Heart left ventricle (tissue), 16 donors: ENCODE measurements around the gene CCDC86. TPM values are rescaled to one million over a fixed set of nuclear protein-coding genes. Genes with fewer than 3 reads are reported as not detected.

ENCODE experiments used
- ATAC-seq, 4 donors: fragments of 200-7000 bp; cut with Tn5 transposase; one replicate each; pipeline ENCODE4 v1.9.1; 2020 to 2022; ENCODE audit warnings: moderate library complexity in 4 of 4, mild to moderate bottlenecking in 3 of 4, moderate number of reproducible peaks in 1 of 4
- DNase-seq, 5 donors: peaks; one replicate each; pipeline ENCODE4 v3.0.0-alpha.2; 2020
- H3K27ac ChIP-seq, 12 donors: fragments of 200-600 bp; sonication (generic) in 4 of 12; one replicate each; pipeline versions ENCODE4 v1.5.0 to v1.8.0; 2016 to 2022; ENCODE audit warnings: mild to moderate bottlenecking in 2 of 12
- H3K27me3 ChIP-seq, 9 donors: fragments of 200-600 bp; sonication (generic) in 2 of 9; one replicate each; pipeline versions ENCODE4 v1.5.1 to v1.8.0; 2016 to 2022; ENCODE audit warnings: mild to moderate bottlenecking in 3 of 9
- H3K36me3 ChIP-seq, 9 donors: fragments of 200-600 bp; sonication (generic) in 2 of 9; one replicate each; pipeline versions ENCODE4 v1.5.0 to v1.8.0; 2018 to 2022; ENCODE audit warnings: mild to moderate bottlenecking in 2 of 9
- H3K4me1 ChIP-seq, 12 donors: fragments of 200-600 bp; sonication (generic) in 4 of 12; one replicate each; pipeline versions ENCODE4 v1.5.0 to v1.8.0; 2016 to 2022; ENCODE audit warnings: mild to moderate bottlenecking in 3 of 12
- H3K4me3 ChIP-seq, 12 donors: fragments of 200-600 bp; sonication (generic) in 4 of 12; one replicate each; pipeline versions ENCODE4 v1.5.0 to v1.8.0; 2017 to 2022; ENCODE audit warnings: mild to moderate bottlenecking in 9 of 12, moderate library complexity in 4 of 12
- H3K9me3 ChIP-seq, 12 donors: fragments of 200-600 bp; sonication (generic) in 4 of 12; one replicate each; pipeline versions ENCODE4 v1.5.0 to v1.8.0; 2016 to 2022; ENCODE audit warnings: mild to moderate bottlenecking in 1 of 12
- POLR2A ChIP-seq, 2 donors: fragments of 450-650 bp; IDR thresholded peaks; one replicate each; pipeline ENCODE4 v1.6.1; 2017; ENCODE audit warnings: antibody characterized with exemption in 2 of 2, mild to moderate bottlenecking in 2 of 2, moderate library complexity in 2 of 2
- WGBS, 4 donors: extraction: QIAGEN DNeasy Blood & Tissue Kit in 2 of 4; methylation state at CpG; one replicate each; pipeline versions ENCODE4 v1.1.5 to v1.1.7; 2013 to 2018; 5-methylcytosine and 5-hydroxymethylcytosine counted together
- intact Hi-C, 10 donors: fragments of 100-400 bp; cut with DNase I; formaldehyde crosslinking; loops; one replicate each; pipeline versions ENCODE4 v1.11.1 to v1.14.2; 2022
- polyA plus RNA-seq, 2 donors: library from polyadenylated mRNA; stranded (reverse); fragments of 200-250 nt; gene quantifications; one replicate each; pipeline ENCODE4 v1.2.3, GENCODE V29; 2013
- total RNA-seq, 9 donors: library from RNA; depleted of rRNA in 2 of 9; stranded (reverse); fragments of >200 nt in 2 of 9; fragmentation: NEBNext Ultra II Directional in 3 of 9; extraction: Animal tissue kit (Norgen Biotek cat#: 25700) in 3 of 9; gene quantifications; one replicate each; pipeline versions ENCODE4 v1.1.0 to v1.2.4, GENCODE V29; 2016 to 2023
- TF ChIP-seq, protein P1 (sequence below), 12 donors: fragments of 200-600 bp; sonication (generic) in 4 of 12; IDR thresholded peaks; one replicate each; pipeline versions ENCODE4 v1.5.0 to v1.8.0; 2018 to 2022; ENCODE audit warnings: antibody characterized with exemption in 12 of 12, mild to moderate bottlenecking in 5 of 12
- donor health status: ischemic (EF 13 %, LVEDD 7.1; RV severe dilation, severe dysfunction).
- donor health status: healthy with polysubstance abuse.
- donor health status: DM: no; HTN: yes; CAD: no.
- donor health status: DM: no; HTN: no; CAD: no.
- donor health status: ischemic (EF 25% LVEDD 6.9; RV normal size, moderate dysfunction).
- donor health status: ischemic (EF 25% LVEDD 5.7; RV mildly dilated, moderate dysfunction).
- donor health status: healthy.
- donor health status: DM: yes; HTN: yes; CAD: no.
- donor health status: ischemic (EF 35%, LVEDD 5.7; RV mildly dilated, moderate dysfunction).
- donor health status: nonischemic (EF 11% LVEDD 7.7; RV severe dilation, severe dysfunction).
- donor health status: DM: yes; HTN: yes; CAD: no.
- donor health status: PGD.
- donor health status: ischemic (EF 29% LVEDD 5.4; RV normal size, mild dysfunction).
- donor health status: nonischemic (EF 23%, LVEDD 6.1; RV moderate dilation, normal function).

Gene CCDC86
- total and polyA plus RNA-seq, 11 donors, result 6.0 to 33.3 (median 10.1) TPM

- no peak for ATAC-seq
- peak in 1 of 5 donors; percentile 22 for DNase-seq
- 86 to 96% (median 95%) methylated on average over 4 to 7 of the region's 7 CpGs for WGBS, 4 donors
- no peak overlapping the region for H3K4me3 ChIP-seq
- no peaks in the 10 kb centered on the region for H3K27me3 ChIP-seq
- H3K36me3 ChIP-seq, result no peaks in the 10 kb centered on the region
- TF ChIP-seq, protein P1, sequence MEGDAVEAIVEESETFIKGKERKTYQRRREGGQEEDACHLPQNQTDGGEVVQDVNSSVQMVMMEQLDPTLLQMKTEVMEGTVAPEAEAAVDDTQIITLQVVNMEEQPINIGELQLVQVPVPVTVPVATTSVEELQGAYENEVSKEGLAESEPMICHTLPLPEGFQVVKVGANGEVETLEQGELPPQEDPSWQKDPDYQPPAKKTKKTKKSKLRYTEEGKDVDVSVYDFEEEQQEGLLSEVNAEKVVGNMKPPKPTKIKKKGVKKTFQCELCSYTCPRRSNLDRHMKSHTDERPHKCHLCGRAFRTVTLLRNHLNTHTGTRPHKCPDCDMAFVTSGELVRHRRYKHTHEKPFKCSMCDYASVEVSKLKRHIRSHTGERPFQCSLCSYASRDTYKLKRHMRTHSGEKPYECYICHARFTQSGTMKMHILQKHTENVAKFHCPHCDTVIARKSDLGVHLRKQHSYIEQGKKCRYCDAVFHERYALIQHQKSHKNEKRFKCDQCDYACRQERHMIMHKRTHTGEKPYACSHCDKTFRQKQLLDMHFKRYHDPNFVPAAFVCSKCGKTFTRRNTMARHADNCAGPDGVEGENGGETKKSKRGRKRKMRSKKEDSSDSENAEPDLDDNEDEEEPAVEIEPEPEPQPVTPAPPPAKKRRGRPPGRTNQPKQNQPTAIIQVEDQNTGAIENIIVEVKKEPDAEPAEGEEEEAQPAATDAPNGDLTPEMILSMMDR (IDR thresholded peaks at IDR 0.05), result no peak
- TF ChIP-seq POLR2A (IDR thresholded peaks at IDR 0.05), result no peak
- peaks cover 5 to 52% (median 28%) of the 10 kb centered on the region in 12 donors for H3K4me1 ChIP-seq
- no peaks in the 10 kb centered on the region for H3K9me3 ChIP-seq
- intact Hi-C loops, result no loop called here
- no peak overlapping the region for H3K27ac ChIP-seq
Measured at GRCh38 chr11:60869451-60869825, 27.5 kb downstream of the CCDC86 start.

- Histone ChIP-seq H3K27me3 (no peaks in the 10 kb centered on the region), H3K27ac (peak overlapping the region in 5 of 12 donors; percentile 5 to 78 (median 70)), H3K36me3 (no peaks in the 10 kb centered on the region), H3K9me3 (no peaks in the 10 kb centered on the region), H3K4me1 (peaks cover 5 to 55% (median 28%) of the 10 kb centered on the region in 12 donors), H3K4me3 (no peak overlapping the region)
- DNase-seq (peak in 1 of 5 donors; percentile 28), ATAC-seq (no peak)
- WGBS, 4 donors, result 69 to 80% (median 75%) methylated on average over 3 of the region's 3 CpGs
- intact Hi-C loops, result no loop called here
- TF ChIP-seq, protein P1 (IDR thresholded peaks at IDR 0.05), result no peak
- no peak for TF ChIP-seq POLR2A (IDR thresholded peaks at IDR 0.05)
Measured at GRCh38 chr11:60870276-60870675, 28.4 kb downstream of the CCDC86 start.

GRCh38 chr11:60870733-60871377 lies 28.9 kb downstream of the CCDC86 start:
- intact Hi-C loops, result no loop called here
- Histone ChIP-seq H3K27me3 (no peaks in the 10 kb centered on the region), H3K9me3 (no peaks in the 10 kb centered on the region), H3K4me1 (peaks cover 5 to 55% (median 28%) of the 10 kb centered on the region in 12 donors), H3K36me3 (no peaks in the 10 kb centered on the region), H3K4me3 (no peak overlapping the region), H3K27ac (peak overlapping the region in 8 of 12 donors; percentile 10 to 78 (median 57))
- 64 to 79% (median 77%) methylated on average over 8 to 13 of the region's 13 CpGs for WGBS, 4 donors
- TF ChIP-seq, protein P1 (IDR thresholded peaks at IDR 0.05), result no peak
- TF ChIP-seq POLR2A (IDR thresholded peaks at IDR 0.05), result no peak
- ATAC-seq (no peak), DNase-seq (peak in 2 of 5 donors; percentile 8 to 28)

DNA sequence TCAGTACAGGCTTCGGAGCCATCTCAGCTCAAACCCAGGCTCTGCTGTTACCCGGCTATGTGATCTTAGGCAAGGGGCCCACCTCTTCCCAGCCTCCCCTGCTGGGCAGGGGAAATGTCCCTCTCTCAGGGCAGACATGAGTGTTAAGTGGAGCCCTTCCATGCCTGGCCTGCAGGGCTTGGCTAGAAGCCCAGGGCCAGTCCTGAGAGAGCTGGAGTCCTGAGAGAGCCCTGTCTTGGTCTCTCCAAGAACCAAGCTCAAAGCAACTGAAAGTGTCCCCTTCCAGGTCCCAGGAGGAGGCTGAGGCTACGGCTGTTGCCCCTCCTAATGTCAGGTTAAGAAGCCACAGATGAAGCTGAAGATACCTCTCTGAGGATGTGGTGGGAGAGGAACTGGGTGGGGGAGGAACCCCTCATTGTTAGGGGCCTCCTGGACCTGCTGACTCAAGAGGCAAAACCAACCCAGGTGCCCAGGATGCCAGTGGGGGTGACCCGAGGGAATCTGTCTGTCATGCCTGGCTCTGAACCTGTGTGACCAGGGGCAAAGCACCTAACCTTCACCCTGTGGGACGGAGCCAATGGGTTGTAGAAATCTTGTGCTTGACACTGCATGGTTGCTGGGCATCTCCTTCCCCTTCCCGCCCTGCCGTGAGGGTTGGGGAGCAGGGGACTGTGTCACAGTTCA lies 29.6 kb downstream of the CCDC86 start:
- DNase-seq, result peak in 4 of 5 donors; percentile 45 to 81 (median 76)
- 68 to 80% (median 70%) methylated on average over 5 to 7 of the region's 7 CpGs for WGBS, 4 donors
- H3K4me1 ChIP-seq, result peaks cover 5 to 55% (median 28%) of the 10 kb centered on the region in 12 donors

More for the DNA sequence above, 29.6 kb downstream of the CCDC86 start:
- no peak for TF ChIP-seq POLR2A (IDR thresholded peaks at IDR 0.05)
- TF ChIP-seq, protein P1 (IDR thresholded peaks at IDR 0.05), result peak in 7 of 12 donors; percentile 14 to 44 (median 28)
- H3K36me3 ChIP-seq, result no peaks in the 10 kb centered on the region
- no peaks in the 10 kb centered on the region for H3K9me3 ChIP-seq
- H3K27me3 ChIP-seq, result no peaks in the 10 kb centered on the region
- intact Hi-C loops, result no loop called here
- peak; percentile 74 to 81 (median 78) for ATAC-seq
- no peak overlapping the region for H3K4me3 ChIP-seq
- peak overlapping the region in 9 of 12 donors; percentile 10 to 78 (median 56) for H3K27ac ChIP-seq
